PFSK-1 (cell line): ENCODE data around the gene ZNF664.

ENCODE experiments used
- FOXP2 ChIP-seq: optimal IDR thresholded peaks from 2 replicates; pipeline ENCODE3; 2011; ENCODE audit warnings: borderline replicate concordance, control low read depth, inconsistent platforms; ENCODE audit not compliant: insufficient read depth; ENCODE audit errors: extremely low read length, extremely low read depth
- POLR2AphosphoS5 ChIP-seq: IDR thresholded peaks from 2 replicates; pipeline ENCODE4 v1.6.1; 2012; ENCODE audit warnings: low read depth, mild to moderate bottlenecking, control low read depth, low read length, moderate library complexity
- SIN3A ChIP-seq: IDR thresholded peaks from 2 replicates; pipeline ENCODE4 v1.6.1; 2012; ENCODE audit warnings: mild to moderate bottlenecking, low read length, moderate library complexity, borderline replicate concordance; ENCODE audit not compliant: insufficient read depth
- TAF1 ChIP-seq: IDR thresholded peaks from 2 replicates; pipeline ENCODE4 v1.6.1; 2012; ENCODE audit warnings: low read length, control low read depth, borderline replicate concordance; ENCODE audit not compliant: insufficient read depth
- TF ChIP-seq, protein P1 (sequence below), 2 experiments: IDR thresholded peaks; 2 replicates each; pipeline versions ENCODE4 v1.6.1 to v1.8.0; 2011 to 2012; ENCODE audit warnings: low read depth in 2 of 2, low read length in 2 of 2, control low read depth in 1 of 2, inconsistent platforms in 1 of 2, mild to moderate bottlenecking in 1 of 2, moderate library complexity in 1 of 2; ENCODE audit not compliant: insufficient read depth in 1 of 2

Gene ZNF664

GRCh38 chr12:123962513-123962912, 10.5 kb upstream of the ZNF664 start:
- no peak for TF ChIP-seq TAF1
- TF ChIP-seq FOXP2: no peak
- TF ChIP-seq POLR2AphosphoS5: no peak
- no peak for TF ChIP-seq SIN3A
- TF ChIP-seq, protein P1, sequence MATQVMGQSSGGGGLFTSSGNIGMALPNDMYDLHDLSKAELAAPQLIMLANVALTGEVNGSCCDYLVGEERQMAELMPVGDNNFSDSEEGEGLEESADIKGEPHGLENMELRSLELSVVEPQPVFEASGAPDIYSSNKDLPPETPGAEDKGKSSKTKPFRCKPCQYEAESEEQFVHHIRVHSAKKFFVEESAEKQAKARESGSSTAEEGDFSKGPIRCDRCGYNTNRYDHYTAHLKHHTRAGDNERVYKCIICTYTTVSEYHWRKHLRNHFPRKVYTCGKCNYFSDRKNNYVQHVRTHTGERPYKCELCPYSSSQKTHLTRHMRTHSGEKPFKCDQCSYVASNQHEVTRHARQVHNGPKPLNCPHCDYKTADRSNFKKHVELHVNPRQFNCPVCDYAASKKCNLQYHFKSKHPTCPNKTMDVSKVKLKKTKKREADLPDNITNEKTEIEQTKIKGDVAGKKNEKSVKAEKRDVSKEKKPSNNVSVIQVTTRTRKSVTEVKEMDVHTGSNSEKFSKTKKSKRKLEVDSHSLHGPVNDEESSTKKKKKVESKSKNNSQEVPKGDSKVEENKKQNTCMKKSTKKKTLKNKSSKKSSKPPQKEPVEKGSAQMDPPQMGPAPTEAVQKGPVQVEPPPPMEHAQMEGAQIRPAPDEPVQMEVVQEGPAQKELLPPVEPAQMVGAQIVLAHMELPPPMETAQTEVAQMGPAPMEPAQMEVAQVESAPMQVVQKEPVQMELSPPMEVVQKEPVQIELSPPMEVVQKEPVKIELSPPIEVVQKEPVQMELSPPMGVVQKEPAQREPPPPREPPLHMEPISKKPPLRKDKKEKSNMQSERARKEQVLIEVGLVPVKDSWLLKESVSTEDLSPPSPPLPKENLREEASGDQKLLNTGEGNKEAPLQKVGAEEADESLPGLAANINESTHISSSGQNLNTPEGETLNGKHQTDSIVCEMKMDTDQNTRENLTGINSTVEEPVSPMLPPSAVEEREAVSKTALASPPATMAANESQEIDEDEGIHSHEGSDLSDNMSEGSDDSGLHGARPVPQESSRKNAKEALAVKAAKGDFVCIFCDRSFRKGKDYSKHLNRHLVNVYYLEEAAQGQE (IDR thresholded peaks at IDR 0.05; ENCODE audit: insufficient read depth in 1 of 2, low read depth in 2 of 2, low read length in 2 of 2): no peak

- TF ChIP-seq FOXP2: no peak
- TF ChIP-seq TAF1: no peak
- TF ChIP-seq POLR2AphosphoS5: no peak
- no peak for TF ChIP-seq SIN3A
- TF ChIP-seq, protein P1 (IDR thresholded peaks at IDR 0.05; ENCODE audit: insufficient read depth in 1 of 2, low read depth in 2 of 2, low read length in 2 of 2): no peak
These were observed 9.2 kb upstream of the ZNF664 start for GRCh38 chr12:123963821-123964220.

- TF ChIP-seq TAF1 (no peak), FOXP2 (no peak), POLR2AphosphoS5 (no peak), SIN3A (no peak)
- TF ChIP-seq, protein P1 (IDR thresholded peaks at IDR 0.05; ENCODE audit: insufficient read depth in 1 of 2, low read depth in 2 of 2, low read length in 2 of 2): no peak
These were observed 7.6 kb upstream of the ZNF664 start for GRCh38 chr12:123965382-123965781.

DNA sequence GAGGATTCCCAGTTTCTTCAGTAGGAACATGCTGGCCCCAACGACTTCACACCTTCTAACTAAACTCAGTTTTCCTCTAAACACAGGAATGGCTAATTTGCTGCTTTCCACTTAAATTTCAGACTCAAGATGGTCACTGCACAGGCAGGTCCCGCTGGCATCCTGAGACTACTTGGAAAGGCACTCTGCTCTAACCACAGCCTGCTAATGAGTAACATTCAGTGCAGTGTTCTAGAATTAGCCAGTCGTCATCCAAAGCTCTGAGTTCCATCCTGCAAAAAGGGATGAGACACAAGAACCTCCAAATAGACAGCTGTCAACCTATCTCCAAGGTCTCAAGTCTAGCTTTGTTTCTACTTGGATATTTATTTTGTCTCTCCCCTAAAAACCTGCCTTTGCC, 6.4 kb upstream of the ZNF664 start:
- TF ChIP-seq FOXP2 (no peak), SIN3A (no peak)
- TF ChIP-seq, protein P1 (IDR thresholded peaks at IDR 0.05; ENCODE audit: insufficient read depth in 1 of 2, low read depth in 2 of 2, low read length in 2 of 2): no peak

GRCh38 chr12:123967121-123967586, 5.9 kb upstream of the ZNF664 start:
- TF ChIP-seq TAF1 (no peak), SIN3A (no peak), POLR2AphosphoS5 (no peak)
- TF ChIP-seq, protein P1 (IDR thresholded peaks at IDR 0.05; ENCODE audit: insufficient read depth in 1 of 2, low read depth in 2 of 2, low read length in 2 of 2): no peak
